HK-2 (cell line): Measurements from ENCODE around the gene IMMP1L.
"Not testable (repeated sequence)": the region's sequence is repeated elsewhere in the genome, so short reads cannot be mapped to it uniquely, and the experiment has no call there.

Source experiments
- DNase-seq: peaks from one replicate; pipeline ENCODE4 v3.0.0-alpha.2; 2018; ENCODE audit not compliant: unreplicated experiment

Gene IMMP1L

GRCh38 chr11:31509429-31510345 lies at the start of gene IMMP1L, which contains the start of gene ELP4:
Gene IMMP1L, minus strand, starts transcription at chr11:31509622. Its CDS starts 46,346 bp downstream, at chr11:31463276.
Gene ELP4, plus strand, starts transcription at chr11:31509767. Its CDS starts 18 bp downstream, at chr11:31509785.
- peak; percentile 91 for DNase-seq

GRCh38 chr11:31558001-31558400 lies 48.6 kb upstream of the IMMP1L start:
- DNase-seq = no peak

GRCh38 chr11:31555938-31556337 lies 46.5 kb upstream of the IMMP1L start:
- no peak for DNase-seq

- no peak for DNase-seq
Observed at GRCh38 chr11:31542862-31543261, 33.4 kb upstream of the IMMP1L start.

- no peak for DNase-seq
Observed at GRCh38 chr11:31535479-31535878, 26.1 kb upstream of the IMMP1L start.

GRCh38 chr11:31531293-31531692 lies 21.9 kb upstream of the IMMP1L start:
- DNase-seq = no peak

- no peak for DNase-seq
Observed at GRCh38 chr11:31529701-31530100, 20.3 kb upstream of the IMMP1L start.

GRCh38 chr11:31529189-31529588 lies 19.8 kb upstream of the IMMP1L start:
- DNase-seq = no peak

- no peak for DNase-seq
Observed at GRCh38 chr11:31521497-31522150, 12.2 kb upstream of the IMMP1L start.

- DNase-seq = no peak
Observed at GRCh38 chr11:31512117-31512516, 2.7 kb upstream of the IMMP1L start.

GRCh38 chr11:31509051-31509428 lies 382 bp downstream of the IMMP1L start:
- DNase-seq = no peak

- no peak for DNase-seq
Observed at GRCh38 chr11:31500560-31500959, 8.9 kb downstream of the IMMP1L start.

GRCh38 chr11:31499576-31500178 lies 9.7 kb downstream of the IMMP1L start:
- no peak for DNase-seq

GRCh38 chr11:31493762-31494161 lies 15.7 kb downstream of the IMMP1L start:
- not testable (repeated sequence) for DNase-seq

GRCh38 chr11:31493235-31493634 lies 16.2 kb downstream of the IMMP1L start:
- no peak for DNase-seq

- no peak for DNase-seq
Observed at GRCh38 chr11:31492320-31492913, 17.0 kb downstream of the IMMP1L start.

- DNase-seq = no peak
Observed at GRCh38 chr11:31487848-31488247, 21.6 kb downstream of the IMMP1L start.

- no peak for DNase-seq
Observed at GRCh38 chr11:31484497-31484896, 24.9 kb downstream of the IMMP1L start.

GRCh38 chr11:31480930-31481329 lies 28.5 kb downstream of the IMMP1L start:
- no peak for DNase-seq

- no peak for DNase-seq
Observed at GRCh38 chr11:31479066-31479465, 30.4 kb downstream of the IMMP1L start.

GRCh38 chr11:31478223-31478590 lies 31.2 kb downstream of the IMMP1L start:
- no peak for DNase-seq

GRCh38 chr11:31477528-31478222 lies 31.7 kb downstream of the IMMP1L start:
- DNase-seq = no peak
